Activated gamma-delta T cell treated with anti-CD3 and anti-CD28 coated beads, Interleukin-2, amount 50 U/mL, for 16 hours (primary cell): ENCODE measurements around the gene PARP6.
A peak's percentile ranks its signal among the peaks of the same experiment; 100 is the strongest.

Experiments
- DNase-seq: peaks from one replicate; pipeline ENCODE4 v3.0.0-alpha.2; 2020; ENCODE audit warnings: low read depth

Gene PARP6

DNA sequence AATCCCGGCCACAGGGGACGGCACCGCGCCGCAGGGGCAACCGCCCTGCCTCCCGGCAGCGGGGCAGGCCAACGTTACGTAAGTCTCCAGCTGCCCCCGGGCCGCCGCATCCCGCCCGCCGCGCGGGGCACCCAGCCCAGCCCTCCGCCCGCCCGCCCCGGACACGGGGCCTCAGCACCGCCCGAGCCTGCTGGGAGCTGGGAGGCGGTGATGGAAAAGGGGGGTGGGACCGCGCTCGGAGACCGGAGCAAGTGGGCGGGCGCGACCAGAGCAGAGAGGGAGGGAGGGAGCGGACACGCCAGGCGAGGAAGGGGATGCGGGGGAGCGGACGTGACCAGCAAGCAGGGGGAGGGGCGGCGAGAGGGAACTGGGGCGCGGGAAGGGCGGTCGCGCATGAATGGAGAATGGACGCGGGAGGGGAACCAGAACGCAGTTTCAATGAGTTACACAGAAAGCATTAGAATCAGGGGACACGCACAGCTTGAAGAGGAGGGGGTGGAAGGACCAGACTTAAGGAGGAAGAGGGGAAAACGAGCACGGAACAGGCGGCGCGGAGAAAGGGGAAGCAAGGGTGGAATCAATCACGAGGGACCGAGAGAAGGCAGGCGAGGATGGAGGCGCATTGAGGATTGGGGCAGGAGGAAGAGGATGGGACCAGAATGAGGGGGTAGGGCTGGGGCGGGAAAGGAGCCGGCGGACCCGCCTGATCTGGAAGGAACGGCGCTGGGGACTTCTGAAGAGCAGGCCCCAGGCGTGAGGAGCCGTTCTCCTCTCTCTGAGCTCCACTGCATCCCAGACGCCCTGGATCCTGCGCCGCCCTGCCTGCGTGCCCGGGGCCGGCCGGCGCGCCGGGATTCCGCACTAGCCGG is 41.9 kb downstream of the PARP6 start:
- peak; percentile 61 for DNase-seq

- DNase-seq = no peak
Observed at GRCh38 chr15:72229947-72230196, 42.5 kb downstream of the PARP6 start.

DNA sequence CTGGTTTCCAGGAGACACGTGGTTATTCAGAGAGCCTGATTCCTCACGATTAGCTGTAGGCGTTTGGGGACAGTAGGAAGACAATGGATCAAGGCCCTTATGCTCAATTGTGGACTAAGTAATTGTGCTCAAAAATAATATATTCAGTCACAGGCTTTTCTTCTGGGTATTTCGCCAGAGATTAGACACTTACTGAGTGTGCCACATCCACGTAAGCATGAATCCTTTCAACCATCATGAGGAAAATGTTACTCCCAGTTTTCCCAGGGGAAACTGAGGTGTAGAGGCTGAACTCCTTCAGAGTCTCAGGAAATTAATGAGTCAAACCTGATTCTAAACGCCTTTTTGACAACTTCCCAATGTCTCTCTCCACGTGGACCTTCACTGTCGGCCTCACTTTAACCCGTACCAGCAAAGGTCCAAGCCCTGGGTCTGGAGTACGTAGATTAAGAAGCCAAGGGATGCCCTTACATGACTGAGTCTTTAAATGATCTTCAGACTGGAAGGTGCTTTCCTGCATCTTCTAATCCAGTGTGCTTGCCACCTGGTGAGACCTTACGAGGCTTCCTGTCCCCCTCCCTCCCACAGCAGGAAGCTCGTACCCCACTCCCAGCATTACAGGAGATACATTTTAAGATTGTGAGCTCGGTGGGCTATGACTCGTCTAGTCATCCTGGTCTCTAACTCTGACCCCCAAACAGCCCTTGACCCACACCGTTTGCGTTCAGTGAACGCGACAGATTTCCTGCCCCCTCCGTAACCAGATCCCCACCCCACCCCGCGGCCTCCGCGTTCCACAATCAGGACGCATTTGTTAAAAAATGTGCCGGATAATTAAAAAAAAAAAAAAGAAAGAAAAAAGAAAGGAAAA is 43.0 kb downstream of the PARP6 start:
- DNase-seq = no peak

DNA sequence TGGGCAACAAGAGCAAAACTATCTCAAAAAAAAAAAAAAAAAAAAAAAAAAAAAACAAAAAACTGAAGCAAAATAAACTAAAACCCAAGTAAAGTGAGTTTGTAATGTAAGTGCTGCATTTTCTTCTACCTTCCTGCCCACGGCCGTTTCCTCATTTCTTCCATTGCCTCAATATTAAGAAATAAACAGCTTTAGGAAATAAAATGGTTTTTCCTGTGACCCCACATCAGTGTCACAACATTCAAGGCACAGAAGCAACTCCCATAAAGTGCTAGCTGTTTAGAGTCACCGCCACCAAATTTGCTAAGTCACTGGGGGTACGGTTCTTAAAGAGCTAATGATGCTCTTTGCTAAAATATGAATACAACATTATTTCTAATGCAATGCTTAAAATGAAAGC is 44.6 kb downstream of the PARP6 start:
- DNase-seq = no peak

DNA sequence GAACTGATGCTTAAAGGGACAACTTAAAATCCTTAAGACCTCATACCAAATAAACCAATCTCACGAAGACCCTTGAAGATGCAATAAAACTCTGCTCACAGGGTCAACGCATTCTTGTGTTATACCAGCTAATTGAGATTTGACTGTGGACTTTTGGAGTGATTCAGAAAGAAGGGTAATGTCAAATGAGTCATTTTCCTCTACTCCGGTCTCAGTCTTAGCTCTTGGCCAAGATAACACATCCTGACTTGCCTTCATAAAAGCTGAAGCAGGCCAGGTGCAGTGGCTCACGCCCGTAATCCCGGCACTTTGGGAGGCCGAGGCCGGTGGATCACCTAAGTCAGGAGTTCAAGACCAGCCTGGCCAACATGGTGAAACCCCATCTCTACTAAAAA is 45.2 kb downstream of the PARP6 start:
- DNase-seq = no peak

GRCh38 chr15:72223278-72223677 is 49.1 kb downstream of the PARP6 start:
- DNase-seq = no peak

GRCh38 chr15:72222393-72222792 is 50.0 kb downstream of the PARP6 start:
- no peak for DNase-seq

DNA sequence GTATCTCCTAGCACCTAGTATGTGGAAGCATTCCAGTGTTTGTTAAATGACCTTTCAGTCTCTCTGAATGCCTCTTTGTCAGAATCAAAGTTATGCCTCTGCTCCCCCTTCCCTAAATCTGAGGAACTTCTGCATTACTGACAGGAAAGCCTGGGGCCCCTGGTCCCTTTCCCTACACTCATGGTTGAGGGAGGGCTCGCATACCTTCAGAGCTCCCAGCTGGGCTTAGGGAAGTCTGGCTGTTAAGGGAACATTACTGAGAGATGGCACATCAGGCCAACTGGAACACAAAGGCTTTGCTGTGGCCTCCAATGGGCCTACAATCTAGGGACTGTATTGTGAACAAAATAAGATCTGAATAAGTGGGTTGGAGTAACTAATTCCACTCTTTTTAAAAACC is 51.7 kb downstream of the PARP6 start:
- no peak for DNase-seq

DNA sequence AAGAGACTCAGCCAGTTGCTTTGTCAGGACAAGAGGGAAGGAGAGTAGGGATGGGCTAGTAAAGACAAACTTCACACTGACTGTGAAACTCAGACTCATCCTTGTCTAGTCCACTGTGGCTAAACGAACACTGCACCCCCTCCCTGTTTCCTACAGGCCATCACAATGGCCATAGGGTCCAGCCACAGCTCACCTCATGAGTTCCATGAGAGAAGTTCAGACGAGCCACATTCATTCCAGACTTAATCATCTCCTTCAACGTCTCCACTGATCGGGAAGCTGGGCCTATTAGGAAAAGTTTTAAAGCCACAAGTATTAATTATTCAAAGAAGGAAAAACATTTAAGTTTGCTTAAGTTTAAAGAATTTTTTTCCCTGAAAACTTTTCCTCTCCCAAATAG is 55.1 kb downstream of the PARP6 start:
- DNase-seq = no peak

- no peak for DNase-seq
Observed at GRCh38 chr15:72216079-72216478, 56.3 kb downstream of the PARP6 start.

GRCh38 chr15:72207558-72208085 is 64.7 kb downstream of the PARP6 start:
- no peak for DNase-seq

- DNase-seq = no peak
Observed at GRCh38 chr15:72206677-72207000, 65.7 kb downstream of the PARP6 start.

DNA sequence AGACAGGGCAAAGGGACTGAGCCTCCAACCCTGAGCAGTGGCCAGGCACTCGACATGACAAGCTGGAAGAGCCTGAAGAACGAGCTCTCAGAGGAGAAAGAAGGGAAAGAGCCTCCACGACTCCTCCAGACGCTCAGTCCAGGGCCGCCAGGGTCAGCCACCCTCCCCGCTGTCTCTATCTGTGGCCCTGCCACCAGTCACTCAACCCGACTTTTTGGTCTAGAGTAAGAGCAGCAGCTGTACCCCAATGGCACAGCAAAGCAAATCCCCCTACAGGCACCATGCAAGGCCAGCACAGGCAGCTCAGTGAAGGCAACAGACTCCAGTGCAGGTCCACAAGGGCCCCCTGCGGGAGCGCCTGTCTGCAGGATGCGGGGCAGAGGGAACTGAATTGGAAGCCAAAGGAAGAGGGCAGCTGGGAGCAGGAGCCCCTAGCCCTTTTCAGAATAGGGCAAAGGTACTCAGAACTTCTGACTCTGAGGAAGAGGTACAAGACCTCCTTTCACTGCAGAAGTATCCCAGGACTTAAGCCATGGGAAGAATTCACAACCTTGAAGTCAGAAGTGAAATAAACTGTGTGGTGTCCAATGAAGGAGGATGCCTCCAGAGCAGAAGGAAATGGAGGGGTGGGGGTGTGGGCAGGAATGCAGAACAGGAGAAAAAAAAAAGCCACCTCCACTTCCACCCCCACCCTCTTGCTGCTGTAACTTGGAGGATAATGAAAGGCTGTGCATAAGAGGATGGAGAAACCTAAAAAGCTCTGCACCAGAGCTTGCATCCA is 66.3 kb downstream of the PARP6 start:
- no peak for DNase-seq

- DNase-seq = no peak
Observed at GRCh38 chr15:72205273-72205672, 67.1 kb downstream of the PARP6 start.

DNA sequence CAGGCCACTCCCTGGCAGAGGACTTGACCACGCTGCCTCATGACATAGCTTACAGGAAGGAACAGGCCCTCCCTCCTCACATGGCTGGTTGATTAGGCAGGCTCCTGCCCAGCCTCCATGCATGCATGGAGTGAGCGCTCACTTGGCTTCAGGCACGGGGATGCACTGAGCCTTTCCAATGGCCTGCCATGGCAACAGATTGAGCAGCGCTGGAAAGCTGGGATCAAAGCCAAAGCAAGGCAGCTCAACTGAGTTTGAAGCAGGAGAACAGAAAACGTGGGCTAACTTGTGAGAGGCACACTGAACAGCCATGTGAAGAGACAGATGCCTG is 68.9 kb downstream of the PARP6 start:
- no peak for DNase-seq

DNA sequence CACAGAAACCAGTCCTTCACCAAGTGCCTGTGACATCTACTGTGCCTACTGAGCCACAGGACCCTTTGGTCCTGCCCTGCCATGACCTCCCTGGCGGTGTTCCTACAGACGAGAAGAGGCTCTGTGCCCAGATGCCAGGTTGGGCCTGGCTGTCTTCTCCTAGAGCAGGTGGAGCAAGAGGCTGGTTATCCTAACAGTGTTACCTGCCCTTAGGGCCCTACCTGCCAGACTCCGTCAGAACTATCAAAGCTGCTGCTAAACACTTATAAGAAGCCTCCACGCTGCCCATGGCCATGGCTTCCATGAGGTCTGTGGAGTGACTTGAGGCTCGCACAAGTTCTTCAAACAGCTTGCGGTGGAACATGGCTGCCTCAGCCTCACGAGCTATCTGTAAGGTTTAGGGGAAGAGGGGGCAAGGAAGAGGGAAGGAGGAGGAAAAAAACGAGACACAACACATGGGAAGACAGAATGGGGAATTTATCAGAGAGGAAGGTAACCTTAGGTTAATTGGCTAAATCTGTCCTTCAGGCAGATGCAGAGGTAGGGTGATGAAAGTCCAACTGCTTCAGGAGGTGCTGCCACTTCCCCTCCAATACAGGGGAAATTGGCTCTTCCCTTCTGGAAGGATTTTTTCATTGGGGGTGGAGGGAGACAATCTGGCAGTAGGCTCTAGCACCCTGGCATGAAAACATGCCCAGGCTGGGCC is 69.4 kb downstream of the PARP6 start:
- DNase-seq = no peak

DNA sequence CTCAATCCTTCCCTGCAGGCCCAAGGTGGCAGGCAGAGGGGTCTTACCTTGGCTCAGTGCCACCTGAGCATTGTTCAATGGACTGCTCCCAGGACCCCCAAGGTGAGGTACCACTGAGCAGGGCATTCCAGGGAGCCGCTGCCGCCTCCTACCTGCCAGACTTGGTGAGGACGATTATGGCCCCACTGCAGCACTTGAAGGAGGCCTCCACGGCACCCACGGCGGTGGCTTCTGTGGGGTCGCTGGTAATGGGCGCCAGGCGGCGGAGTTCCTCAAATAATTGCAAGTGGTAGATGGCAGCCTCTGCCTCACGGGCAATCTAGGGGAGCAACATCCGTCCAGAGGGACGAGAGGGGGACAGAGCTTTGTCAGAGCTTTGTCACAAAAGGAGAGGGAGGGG is 70.1 kb downstream of the PARP6 start:
- no peak for DNase-seq

- DNase-seq = no peak
Observed at GRCh38 chr15:72201391-72201921, 70.9 kb downstream of the PARP6 start.

DNA sequence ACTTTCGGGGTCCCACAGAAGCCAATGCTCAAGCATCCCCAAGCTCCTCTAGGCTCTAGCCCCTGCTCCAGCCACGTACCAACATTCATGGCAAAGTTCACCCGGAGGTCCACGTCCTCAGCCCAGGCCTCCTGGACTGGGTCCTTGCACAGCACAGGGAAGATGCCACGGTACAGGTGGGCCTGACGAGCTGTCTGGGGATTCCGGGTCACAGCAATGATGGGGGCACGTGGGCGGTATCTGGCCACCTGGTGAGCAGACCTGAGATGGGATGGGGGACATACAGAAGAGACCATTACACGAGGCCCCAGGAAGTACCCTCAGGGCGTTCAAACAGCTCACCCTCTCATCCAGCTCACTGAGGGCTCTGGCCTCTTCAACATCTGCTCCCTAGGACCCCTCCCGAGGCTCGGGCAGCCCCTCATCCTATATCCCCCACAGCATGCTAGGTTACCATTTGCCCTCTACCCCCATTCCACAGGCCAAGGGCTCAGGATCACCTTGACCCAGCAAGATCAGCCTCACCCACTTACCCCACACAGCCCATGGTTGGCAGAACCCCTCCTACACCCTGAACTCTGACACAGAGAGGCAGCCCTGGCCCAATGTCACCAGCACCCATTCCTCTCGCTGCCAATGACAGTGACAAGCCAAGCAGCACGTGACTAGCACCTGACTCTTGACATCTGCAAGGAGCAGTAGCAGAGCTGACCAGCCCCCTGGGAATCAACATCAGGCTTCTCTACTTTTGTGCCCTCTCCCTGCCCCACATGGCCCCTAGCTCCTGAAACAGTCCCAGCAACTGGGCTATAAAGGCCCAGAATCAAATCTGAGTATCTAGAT is 71.7 kb downstream of the PARP6 start:
- DNase-seq = no peak

DNA sequence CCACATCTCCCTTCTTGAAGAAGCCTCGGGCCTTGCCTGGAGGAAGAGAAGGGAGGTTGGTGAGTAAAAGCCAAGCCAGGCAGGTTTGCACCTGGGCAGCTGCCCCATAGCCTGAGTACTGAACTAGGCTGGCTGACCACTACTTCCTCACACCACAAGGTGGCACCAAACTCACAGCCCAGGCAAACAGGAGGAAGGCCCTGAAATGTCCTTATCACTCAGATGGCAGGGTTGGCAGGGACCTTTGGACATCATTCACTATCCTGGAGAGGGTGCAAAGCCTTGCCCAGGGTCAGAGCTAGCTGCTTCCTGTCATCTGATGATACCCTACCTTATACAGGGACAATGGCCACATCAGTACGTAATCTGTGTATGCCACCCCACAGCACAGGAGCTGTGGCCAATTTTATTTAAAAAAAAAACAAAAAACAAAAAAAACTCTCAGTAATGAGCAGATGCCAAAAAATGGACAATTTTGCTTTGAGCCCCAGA is 72.6 kb downstream of the PARP6 start:
- peak; percentile 59 for DNase-seq

GRCh38 chr15:72199205-72199515 is 73.2 kb downstream of the PARP6 start:
- DNase-seq = no peak
